HG02642 (cell line): Measurements from ENCODE around the gene ZNF638.

ENCODE experiments used
- ATAC-seq: cut with Tn5 transposase; IDR thresholded peaks from one replicate; pipeline ENCODE4 v1.9.1; 2021; ENCODE audit warnings: mild to moderate bottlenecking; ENCODE audit not compliant: unreplicated experiment, poor library complexity

Gene ZNF638

DNA sequence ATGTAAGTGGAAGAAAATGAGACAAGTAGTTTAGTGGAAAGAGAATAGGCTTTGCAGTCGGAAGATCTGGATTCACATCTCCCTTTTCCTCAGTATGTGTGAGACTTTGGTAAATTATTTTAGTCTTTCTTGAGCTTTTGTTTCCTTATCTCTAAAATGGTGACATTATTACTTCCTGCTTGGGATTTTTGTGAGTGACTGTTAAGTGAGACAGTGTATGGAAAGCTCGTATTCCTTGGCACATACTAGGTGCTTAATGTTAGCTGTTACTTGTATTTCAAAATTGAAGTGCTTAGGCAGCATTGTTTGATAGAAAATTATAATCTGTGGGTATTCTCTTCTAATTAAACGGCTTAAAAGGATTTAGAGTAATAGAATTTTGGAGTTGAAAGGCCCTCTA, 2.0 kb downstream of the ZNF638 start:
- ATAC-seq, result no peak

DNA sequence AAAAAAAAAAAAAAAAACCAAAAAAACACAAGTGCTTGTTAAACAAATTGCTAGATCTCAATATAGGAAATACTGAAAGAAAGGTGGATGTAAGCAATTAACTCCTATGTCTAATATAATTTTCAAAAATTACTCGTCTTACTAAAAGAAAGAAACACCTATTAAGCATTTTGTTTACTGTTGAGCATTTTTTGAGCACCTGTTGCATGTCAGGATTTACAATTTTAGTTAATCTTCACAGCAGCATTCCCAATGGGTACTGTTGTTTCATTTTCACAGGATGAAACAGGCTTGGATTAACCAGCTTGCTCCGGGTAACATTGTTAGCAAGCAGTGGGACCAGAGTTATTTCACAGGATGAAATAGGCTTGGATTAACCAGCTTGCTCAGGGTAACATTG, 4.8 kb downstream of the ZNF638 start:
- no peak for ATAC-seq

DNA sequence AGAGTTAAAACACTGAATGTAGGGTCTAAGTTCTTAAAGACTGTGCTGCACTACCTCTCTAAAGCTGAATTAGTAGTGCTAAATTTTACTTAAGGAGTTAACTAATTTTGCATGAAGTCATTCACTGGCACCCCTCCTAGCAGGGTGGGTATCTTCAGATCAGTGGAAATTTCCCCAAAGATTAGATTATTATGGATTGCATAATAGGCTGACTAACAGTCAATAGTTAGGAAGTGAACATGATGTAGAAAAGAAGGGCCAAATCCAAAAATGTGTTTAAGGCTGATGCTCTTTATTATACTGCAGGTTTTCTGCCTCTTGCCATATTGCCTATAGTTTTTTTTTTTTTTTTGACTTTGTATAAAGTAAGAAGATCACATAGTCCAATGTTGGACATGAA, 5.2 kb downstream of the ZNF638 start:
- no peak for ATAC-seq

DNA sequence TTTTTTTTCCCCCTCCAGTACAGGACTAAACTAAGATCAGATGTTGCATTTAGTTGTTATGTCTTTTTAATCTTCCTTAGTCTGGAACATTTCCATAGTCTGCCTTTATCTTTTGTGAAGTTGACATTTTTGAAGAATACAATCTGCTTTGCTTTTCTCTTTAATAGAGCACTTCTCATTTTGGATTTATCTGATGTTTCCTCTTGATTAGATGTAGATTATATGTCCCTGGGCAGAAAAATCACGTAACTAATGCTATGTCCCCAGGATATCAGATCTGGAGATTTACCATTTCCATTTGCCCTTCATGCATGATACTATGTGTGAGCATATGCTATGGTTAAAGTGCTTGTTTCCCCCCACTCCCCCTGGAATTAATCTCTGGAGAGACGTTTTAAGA, 6.2 kb downstream of the ZNF638 start:
- ATAC-seq, result no peak

DNA sequence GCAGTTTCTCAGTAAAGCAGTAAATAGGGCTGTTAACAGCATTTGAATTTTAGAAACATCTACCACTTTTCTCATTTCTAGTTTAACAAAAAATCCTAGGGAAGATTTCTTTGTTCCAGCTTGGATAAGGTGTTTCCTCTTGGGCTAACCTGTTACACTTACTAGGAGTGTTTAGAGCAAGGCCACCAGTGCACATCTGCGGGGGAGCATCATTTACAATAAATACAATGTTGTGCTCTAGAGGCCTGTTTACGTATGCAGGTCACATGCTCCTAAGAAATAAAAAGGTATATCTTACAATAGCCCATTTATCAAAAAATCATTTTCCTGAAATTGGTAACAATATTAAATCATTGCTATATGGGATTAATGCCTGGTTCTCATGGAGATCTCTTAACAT, 8.1 kb downstream of the ZNF638 start:
- ATAC-seq, result no peak

DNA sequence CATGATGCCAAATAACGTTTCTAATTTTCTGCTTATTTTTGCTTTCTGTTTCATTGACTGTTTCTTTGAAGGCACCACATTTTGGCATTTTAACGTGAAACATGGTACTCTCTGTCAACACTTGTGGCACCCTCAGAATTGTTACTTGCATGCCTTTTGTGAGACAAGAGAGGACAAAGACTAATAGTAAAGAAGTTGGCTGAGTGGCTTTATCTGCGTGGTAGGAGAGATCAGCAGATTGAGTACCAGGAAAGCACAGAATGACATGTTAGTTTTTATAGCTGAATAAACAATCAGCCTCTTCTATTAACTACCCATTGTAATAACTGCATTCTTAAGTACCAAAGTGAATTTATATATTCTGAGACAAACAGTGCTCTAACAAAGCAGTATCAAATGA, 8.6 kb downstream of the ZNF638 start:
- no peak for ATAC-seq

DNA sequence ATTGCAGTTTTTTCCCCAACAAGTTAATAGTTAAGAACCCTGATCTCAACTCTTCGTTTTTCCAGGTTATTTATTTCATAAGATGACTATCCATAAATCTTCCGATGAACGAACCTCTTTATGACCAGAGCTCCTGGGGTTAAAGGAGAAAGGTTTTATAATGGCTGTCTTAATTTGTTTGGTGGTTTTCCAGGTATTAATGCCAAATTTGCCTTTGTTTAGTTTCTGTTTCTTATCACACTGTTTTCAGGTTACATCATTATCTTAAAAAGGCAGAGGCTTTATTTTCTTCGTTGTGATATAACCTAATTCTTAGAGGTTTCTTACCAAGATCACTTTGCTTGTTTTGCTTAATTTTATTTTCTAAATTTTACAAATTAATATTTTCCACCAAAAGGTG, 10.1 kb downstream of the ZNF638 start:
- no peak for ATAC-seq

DNA sequence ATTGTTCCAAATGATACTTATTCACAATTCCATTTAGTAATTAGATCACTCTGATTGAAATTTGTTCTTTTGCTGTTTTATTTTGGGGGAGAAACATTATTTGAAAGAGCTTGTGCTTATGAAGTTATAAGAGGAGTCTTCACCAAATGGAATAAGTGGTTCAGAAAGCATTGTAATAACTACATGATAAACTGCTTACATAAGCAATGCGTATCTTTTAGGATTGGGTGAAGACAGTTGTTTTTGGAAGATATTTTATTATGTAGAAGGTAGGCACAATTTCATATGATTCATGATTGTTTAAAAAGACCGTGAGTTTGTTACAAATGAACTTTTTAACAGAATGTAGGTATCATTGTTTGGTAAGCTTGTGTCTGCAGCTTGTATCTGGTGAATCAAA, 14.5 kb downstream of the ZNF638 start:
- no peak for ATAC-seq

DNA sequence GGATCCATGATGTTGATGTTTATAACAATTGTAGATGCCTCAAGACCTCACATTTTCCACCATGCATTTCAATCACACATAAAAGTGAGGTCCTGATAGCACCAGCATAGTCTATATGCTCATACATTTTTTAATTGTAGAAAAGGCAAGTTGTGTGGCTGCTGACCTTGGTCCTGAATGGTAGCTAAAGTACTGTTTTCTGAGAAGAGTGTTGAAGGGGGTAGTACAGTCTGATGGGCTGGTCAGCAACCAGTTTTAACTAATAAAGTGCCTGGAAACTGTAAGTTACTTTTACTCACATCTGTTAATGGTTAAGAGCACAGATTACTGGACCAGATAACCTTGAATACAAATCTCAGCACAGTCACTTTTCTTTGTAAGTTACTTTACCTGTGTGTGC, 15.9 kb downstream of the ZNF638 start:
- no peak for ATAC-seq

DNA sequence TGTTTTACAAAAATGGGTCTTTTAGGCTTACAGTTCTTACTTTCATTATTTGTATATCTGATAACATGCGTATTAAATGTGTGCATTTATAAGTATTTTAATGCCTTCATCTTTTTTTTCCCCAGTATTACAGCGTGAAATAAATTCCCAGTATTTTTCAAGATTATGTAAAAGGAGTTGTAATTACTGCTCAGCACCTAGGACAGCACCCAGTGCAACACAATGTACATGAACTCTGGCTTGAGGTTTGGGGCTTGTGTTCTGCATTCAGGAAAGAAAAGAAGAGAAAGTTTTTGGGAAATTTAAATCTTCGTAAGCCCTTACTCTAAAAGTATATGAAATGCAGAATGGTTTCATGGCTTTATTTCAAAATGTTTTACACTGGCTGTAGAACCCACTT, 16.7 kb downstream of the ZNF638 start:
- no peak for ATAC-seq

DNA sequence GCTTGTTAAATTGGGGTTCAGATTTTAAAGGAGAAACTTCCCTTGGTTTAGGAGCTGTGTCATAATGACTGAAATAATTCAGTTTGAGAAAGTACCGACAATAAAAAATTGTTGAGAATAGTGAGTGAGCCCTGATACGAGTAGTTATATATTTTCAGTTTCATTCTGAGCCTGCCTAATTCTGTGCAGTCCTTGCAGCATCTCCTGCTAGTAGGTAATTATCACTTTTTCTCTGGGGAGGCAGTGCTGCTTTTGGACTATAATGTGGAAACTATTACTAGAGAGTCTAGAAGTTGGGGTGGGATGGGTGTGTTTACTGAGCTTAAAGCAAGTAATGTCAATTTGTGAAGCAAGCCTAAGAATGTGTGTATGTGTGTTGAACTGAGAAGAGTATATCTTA, 21.7 kb downstream of the ZNF638 start:
- ATAC-seq, result no peak

DNA sequence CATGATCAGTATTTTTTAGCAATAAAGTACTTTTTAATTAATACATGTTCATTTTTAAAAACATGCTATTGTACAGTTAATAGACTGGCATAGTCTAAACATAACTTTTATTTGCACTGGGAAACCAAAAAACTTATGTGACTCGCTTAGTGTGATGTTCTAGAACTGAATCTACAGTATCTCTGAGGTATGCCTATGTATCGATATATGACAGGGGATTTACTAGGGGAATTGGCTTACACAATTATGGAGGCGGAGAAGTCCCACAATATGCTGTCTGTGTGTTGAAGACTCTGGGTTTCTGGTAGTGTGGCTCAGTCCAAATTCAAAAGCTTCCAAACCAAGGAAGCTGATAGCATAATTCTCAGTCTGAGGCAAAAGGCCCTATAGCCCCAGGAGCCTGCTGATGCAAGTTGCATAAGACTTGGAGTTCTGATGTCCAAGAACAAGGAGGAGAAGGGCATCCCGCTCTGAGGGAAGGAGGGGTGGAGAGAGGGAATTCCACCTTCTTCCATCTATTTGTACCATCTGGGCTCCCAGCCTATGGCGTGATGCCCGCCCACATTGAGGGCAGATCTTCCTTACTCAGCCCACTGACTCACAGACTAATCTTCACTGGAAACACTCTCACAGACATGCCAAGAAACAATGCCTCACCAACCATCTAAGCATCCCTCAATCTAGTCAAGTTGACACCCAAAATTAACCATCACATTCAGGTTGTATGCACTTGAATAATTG, 27.5 kb downstream of the ZNF638 start:
- ATAC-seq, result no peak

DNA sequence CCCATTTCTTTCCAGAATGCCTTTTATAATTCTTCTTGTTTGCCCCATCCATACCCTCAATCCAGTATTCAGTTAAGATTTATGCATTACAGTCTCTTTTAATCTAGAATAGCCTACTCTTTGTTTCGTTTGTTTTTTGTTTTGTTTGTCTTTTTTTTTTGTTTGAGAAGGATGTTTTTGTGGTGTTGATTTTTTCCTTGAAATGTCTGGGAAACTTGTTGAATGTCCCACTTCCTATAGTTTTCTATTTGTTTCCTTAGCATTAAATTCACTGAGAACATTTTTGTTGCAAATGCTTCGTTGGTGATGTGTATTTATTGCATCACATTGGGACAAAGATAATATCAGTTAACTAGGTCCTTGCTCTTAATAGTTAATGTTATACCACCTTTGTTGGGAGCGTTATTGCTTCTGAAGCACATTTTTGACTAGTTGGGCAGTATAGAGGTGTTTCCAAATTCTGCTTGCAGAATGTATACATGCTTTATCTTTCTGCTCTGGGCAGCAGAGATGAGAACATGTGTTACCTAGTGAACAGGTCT, 28.9 kb downstream of the ZNF638 start:
- ATAC-seq, result no peak

DNA sequence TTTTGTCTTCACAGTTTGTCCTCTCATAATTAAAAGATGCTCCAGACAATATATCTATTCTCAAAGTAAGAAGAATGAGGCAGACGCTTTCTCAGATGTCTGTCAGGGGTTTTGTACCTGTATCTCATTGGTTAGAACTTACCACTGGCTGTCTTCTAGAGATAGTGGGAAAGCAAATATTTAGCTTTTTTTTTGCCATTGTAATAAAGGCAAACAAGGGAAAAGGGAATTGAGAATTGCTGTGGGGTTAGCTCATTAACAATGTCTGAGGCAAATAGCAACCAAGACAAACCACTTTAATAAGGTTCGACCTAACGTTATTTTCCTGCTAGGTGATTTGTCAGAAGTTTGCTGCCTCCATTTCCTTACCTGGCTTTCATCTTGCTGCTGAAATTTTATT, 30.0 kb downstream of the ZNF638 start:
- ATAC-seq, result no peak

DNA sequence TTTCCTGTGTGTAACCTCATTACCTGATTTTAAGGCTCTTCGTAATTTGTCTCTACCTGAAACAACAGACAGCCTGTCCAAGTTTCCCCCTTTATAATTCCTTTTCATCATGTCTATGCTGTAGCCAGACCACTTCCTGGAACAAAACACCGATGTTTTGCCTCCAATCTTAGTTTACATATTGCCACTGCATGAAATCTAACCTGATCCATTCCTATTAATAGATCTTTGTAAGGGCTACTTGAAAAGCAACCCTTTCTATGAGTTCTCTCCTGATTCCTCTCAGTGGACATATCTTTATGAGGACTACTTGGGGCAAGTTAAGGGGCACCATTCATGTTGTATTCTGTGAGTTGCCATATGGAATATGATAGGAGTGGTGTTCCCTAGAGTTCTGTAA, 30.9 kb downstream of the ZNF638 start:
- ATAC-seq, result no peak

DNA sequence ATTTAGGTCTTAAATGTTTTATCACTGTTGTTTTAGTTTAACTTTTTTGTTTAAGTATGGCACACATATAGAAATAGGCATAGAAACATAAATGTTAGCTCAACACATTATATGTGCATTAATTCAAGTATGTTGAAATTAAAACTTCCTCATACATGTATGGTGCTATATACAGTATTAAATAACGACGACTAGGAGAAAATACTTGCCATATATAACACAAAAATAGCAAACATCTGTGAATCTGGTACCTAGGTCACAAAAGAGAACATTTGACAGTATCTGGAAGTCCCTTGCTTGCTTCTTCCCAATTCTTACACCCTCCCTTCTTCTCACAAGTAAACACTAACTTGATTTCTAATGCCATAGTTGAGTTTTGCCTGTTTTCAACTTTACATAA, 38.4 kb downstream of the ZNF638 start:
- ATAC-seq, result no peak

DNA sequence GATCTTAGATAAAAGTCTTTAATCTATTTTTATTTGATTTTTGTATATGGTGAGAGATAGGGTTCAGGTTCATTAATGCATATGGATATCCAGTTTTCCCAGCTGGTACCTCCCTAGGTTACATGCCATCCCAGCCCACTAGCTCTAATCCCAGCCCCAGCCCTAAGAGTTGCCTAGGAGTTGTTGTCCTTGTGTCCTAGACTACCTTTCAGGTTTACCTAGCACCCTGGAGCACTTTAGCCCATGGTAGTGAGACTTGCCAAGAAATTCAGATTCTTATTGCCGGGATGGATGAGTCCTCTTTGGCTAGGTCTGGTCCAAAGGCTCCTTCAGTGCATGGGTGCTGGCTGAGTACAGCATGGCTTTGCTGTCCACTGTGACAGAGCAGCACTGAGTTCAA, 40.5 kb downstream of the ZNF638 start:
- no peak for ATAC-seq

DNA sequence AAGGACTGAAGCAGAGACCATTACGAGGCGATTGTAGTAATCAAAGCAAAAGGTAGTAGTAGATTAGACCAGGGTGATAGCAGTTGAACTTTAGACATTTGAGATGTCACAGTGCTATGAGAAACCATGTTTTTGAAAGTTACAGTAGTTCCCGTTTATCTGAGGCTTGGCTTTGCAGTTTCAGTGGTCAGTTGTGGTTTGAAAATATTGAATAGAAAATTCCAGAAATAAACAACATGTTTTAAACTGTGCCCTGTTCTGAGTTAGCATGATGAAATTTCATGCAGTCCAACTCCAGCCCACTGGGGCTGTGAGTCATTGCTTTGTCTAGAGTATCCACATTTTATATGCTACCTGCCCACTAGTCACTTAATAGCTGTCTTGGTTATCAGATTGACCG, 47.5 kb downstream of the ZNF638 start:
- ATAC-seq, result no peak

DNA sequence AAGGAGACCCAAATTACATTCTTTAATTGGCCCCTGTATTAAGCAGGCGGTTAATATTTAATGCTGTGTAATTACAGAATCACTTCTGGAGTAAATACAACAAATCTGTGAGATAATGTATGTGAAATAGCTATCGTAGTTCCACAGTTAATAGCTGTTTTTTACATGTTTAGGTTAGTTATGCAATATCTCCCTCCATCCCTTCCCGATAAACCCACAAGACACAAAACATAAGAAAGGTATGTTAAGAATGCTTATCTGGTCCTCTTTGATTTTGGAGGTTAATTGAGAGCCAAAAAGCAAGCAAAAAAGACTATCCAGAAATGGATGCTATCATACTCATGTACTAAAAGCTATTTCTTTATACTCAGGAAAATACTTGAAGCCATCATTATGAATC, 49.1 kb downstream of the ZNF638 start:
- no peak for ATAC-seq

DNA sequence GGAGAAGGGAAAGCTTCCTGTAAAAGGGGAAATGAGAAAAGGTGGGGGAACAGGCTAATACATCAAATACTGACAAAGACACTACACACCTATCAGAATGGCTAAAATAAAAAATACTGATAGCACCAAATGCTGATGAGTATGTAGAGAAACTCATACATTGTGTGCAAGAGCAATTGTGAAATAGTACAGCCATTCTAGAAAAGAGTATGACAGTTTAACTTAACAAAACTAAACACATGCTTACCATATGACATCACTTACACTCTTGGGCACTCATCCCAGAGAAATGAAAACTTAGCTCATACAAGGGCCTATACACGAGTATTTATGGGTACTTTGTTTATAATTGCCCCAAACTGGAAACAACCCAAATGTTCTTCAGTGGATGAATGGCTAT, 53.4 kb downstream of the ZNF638 start:
- no peak for ATAC-seq

DNA sequence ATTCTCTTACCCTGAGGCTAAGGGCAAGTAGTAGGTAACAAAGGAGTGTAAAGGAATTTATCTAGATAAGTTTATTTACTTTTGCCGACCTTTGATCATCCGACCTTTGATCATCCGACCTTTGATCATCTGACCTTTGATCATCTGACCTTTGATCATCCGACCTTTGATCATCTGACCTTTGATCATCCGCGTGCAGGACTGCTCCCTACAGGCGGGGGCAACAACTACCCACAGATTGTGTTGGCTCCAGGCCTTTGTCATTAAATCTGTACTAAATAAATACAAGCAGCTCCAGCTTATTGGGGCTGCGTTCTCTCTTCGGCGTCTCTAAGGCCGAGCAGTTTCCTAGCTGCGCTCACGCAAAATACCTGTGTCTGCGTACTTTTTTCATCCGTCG, 56.6 kb downstream of the ZNF638 start:
- no peak for ATAC-seq

DNA sequence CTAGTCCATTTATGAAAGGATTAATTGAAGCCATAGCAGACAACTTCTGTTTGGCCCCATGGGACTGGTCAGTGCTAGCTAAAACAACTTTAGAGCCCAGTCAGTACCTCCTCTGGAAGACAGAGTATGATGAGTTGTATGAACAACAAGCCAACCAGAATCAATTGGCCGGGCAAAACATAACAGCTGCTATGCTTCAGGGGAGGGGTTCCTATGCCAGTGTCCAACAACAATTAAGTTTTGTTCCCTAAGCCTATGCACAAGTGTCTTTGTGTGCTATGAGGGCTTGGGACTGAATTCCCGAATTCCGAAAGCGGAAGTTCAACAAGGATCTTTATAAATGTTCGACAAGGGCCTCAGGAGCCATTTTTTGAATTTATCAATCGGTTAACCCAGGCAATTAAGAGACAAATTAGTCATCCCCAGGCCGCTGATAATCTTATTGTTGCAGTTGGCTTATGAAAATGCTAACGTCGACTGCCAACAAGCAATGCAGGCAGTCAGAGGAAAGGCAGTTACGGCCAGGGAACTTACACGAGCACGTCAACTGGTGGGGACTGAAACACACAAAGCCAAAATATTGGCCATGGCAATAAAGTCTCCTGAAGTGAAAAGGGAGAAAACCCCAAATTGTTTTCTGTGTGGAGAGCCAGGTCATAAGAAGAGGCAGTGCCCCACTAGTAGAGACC, 57.9 kb downstream of the ZNF638 start:
- ATAC-seq, result no peak
